ENCODE results near the gene CD4.

CD4 gene

DNA sequence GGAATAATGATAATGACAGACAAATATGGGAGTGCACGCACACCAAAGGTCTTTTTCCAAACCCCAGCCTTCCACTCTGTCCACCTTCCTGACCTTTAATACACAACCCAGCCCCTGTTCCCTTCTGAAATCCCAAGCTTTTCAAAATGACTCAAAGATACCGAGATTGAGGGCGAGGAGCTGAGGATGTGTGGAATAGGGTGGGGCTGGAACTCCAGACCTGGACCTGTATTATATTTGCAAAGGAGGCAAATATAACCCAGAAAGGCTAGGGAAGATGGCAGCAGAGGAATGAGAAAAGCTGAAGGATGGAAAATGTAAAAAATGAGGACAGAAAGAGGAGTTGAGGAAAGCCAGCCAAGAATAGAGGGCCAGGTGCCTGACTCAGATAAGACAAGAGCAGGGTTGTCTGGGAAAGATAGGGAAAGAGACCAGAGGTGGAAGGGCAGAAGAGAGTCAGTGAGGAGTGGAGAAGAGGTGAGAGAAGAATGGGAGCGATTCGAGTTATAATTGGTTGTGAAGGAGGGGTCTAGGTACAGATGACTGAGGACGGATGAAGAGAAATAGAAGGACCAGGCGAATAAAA is 24.2 kb upstream of the CD4 start:
- peak overlapping the region; percentile 80 for H3K27ac ChIP-seq (ENCODE audit: insufficient read depth, low read depth, low read length, poor library complexity, severe bottlenecking)
- H3K4me1 ChIP-seq (ENCODE audit: control insufficient read depth, insufficient read depth, low read length): peaks cover 31% of the 10 kb centered on the region
- H3K9me3 ChIP-seq (ENCODE audit: control insufficient read depth, low read length): no peaks in the 10 kb centered on the region
- WGBS, 2 experiments: 33% methylated on average over 7 of the region's 7 CpGs
- peaks cover 8% of the 10 kb centered on the region for H3K36me3 ChIP-seq (ENCODE audit: control insufficient read depth, insufficient read depth, low read length)
- H3K27me3 ChIP-seq (ENCODE audit: control insufficient read depth, insufficient read depth, low read length, poor library complexity, severe bottlenecking): no peaks in the 10 kb centered on the region
- H3K4me3 ChIP-seq (ENCODE audit: insufficient read depth, low read depth, low read length): peak overlapping the region; percentile 92

- H3K27ac ChIP-seq (ENCODE audit: insufficient read depth, low read depth, low read length, poor library complexity, severe bottlenecking): peak within 1 kb of the TSS; percentile 80
- 0 to 1% methylated on average over 59 to 63 of the region's 63 CpGs for WGBS, 2 experiments
- peaks cover 14% of the 10 kb centered on the region for H3K36me3 ChIP-seq (ENCODE audit: control insufficient read depth, insufficient read depth, low read length)
- no peaks in the 10 kb centered on the region for H3K27me3 ChIP-seq (ENCODE audit: control insufficient read depth, insufficient read depth, low read length, poor library complexity, severe bottlenecking)
- H3K9me3 ChIP-seq (ENCODE audit: control insufficient read depth, low read length): no peaks in the 10 kb centered on the region
- peak within 1 kb of the TSS; percentile 92 for H3K4me3 ChIP-seq (ENCODE audit: insufficient read depth, low read depth, low read length)
- H3K4me1 ChIP-seq (ENCODE audit: control insufficient read depth, insufficient read depth, low read length): peaks cover 37% of the 10 kb centered on the region
Observed at GRCh38 chr12:6765634-6766581, 23.4 kb upstream of the CD4 start, which contains the start of gene PTMS. PTMS (plus strand) TSS chr12:6766363; CDS start chr12:6766706, 343 bp downstream.

- peaks cover 23% of the 10 kb centered on the region for H3K36me3 ChIP-seq (ENCODE audit: control insufficient read depth, insufficient read depth, low read length)
- no peaks in the 10 kb centered on the region for H3K27me3 ChIP-seq (ENCODE audit: control insufficient read depth, insufficient read depth, low read length, poor library complexity, severe bottlenecking)
- no peaks in the 10 kb centered on the region for H3K9me3 ChIP-seq (ENCODE audit: control insufficient read depth, low read length)
- peaks cover 37% of the 10 kb centered on the region for H3K4me1 ChIP-seq (ENCODE audit: control insufficient read depth, insufficient read depth, low read length)
- peak overlapping the region; percentile 92 for H3K4me3 ChIP-seq (ENCODE audit: insufficient read depth, low read depth, low read length)
- WGBS, 2 experiments: 0% methylated on average over 88 of the region's 88 CpGs
- H3K27ac ChIP-seq (ENCODE audit: insufficient read depth, low read depth, low read length, poor library complexity, severe bottlenecking): peak overlapping the region; percentile 50
Observed at GRCh38 chr12:6766651-6767349, 22.5 kb upstream of the CD4 start.

GRCh38 chr12:6767353-6768319 is 21.7 kb upstream of the CD4 start:
- Histone ChIP-seq H3K4me1 (ENCODE audit: control insufficient read depth, insufficient read depth, low read length) (peaks cover 41% of the 10 kb centered on the region), H3K27me3 (ENCODE audit: control insufficient read depth, insufficient read depth, low read length, poor library complexity, severe bottlenecking) (peaks cover 2% of the 10 kb centered on the region), H3K4me3 (ENCODE audit: insufficient read depth, low read depth, low read length) (peak overlapping the region; percentile 92), H3K27ac (ENCODE audit: insufficient read depth, low read depth, low read length, poor library complexity, severe bottlenecking) (peak overlapping the region; percentile 50), H3K9me3 (ENCODE audit: control insufficient read depth, low read length) (no peaks in the 10 kb centered on the region), H3K36me3 (ENCODE audit: control insufficient read depth, insufficient read depth, low read length) (peaks cover 23% of the 10 kb centered on the region)
- 1 to 2% methylated on average over 41 to 42 of the region's 44 CpGs for WGBS, 2 experiments

DNA sequence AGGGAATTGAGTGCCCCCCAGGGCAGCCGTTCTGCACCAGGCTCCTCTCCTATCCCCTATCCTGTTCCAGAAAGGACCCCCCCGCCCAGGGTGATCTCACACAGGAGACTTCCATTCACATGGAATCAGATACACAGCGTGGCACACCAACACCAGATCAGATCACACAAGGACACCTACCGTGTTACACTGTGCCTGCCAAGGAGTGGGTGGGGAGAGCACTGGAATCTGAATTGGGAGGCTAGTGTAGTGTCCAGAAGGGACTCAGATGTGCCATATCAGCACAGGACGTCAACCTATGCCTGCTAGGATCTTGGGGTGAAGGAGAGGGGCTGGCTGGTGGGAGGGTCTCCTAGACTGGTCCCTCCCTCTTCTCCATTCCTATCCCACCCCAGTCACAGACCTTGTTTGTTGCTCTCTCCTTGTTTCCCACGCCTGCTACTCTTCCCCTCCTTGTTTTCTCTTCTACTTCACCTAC is 20.9 kb upstream of the CD4 start:
- Histone ChIP-seq H3K4me1 (ENCODE audit: control insufficient read depth, insufficient read depth, low read length) (peaks cover 43% of the 10 kb centered on the region), H3K36me3 (ENCODE audit: control insufficient read depth, insufficient read depth, low read length) (peaks cover 23% of the 10 kb centered on the region), H3K27ac (ENCODE audit: insufficient read depth, low read depth, low read length, poor library complexity, severe bottlenecking) (peak overlapping the region; percentile 94), H3K27me3 (ENCODE audit: control insufficient read depth, insufficient read depth, low read length, poor library complexity, severe bottlenecking) (peaks cover 10% of the 10 kb centered on the region), H3K9me3 (ENCODE audit: control insufficient read depth, low read length) (no peaks in the 10 kb centered on the region), H3K4me3 (ENCODE audit: insufficient read depth, low read depth, low read length) (peak overlapping the region; percentile 92)
- 1% methylated on average over 6 of the region's 6 CpGs for WGBS, 2 experiments

DNA sequence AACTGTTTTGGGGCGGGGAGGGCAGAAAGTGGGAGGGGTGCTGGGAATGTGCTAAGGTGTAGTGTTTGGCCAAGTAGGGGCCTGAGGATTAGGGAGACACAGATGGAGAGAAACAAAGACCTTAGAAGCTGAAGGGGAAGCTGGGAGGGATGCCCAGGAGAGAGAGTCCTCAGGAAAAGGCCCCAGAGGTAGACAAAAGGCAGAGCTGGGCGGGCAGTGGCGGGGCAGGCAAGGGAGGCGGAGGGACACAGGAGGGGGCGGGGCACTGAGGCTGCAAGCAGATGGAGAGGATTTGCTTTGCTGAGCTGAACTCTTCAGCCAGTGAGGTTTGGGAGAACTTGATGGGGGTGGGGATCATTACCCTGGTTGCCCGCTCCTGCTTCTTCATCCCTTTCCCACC is 20.3 kb upstream of the CD4 start:
- Histone ChIP-seq H3K27ac (ENCODE audit: insufficient read depth, low read depth, low read length, poor library complexity, severe bottlenecking) (peak overlapping the region; percentile 94), H3K4me1 (ENCODE audit: control insufficient read depth, insufficient read depth, low read length) (peaks cover 38% of the 10 kb centered on the region), H3K9me3 (ENCODE audit: control insufficient read depth, low read length) (no peaks in the 10 kb centered on the region), H3K36me3 (ENCODE audit: control insufficient read depth, insufficient read depth, low read length) (peaks cover 23% of the 10 kb centered on the region), H3K27me3 (ENCODE audit: control insufficient read depth, insufficient read depth, low read length, poor library complexity, severe bottlenecking) (peaks cover 15% of the 10 kb centered on the region), H3K4me3 (ENCODE audit: insufficient read depth, low read depth, low read length) (peak overlapping the region; percentile 92)
- WGBS, 2 experiments: 3 to 4% methylated on average over 5 to 6 of the region's 6 CpGs

DNA sequence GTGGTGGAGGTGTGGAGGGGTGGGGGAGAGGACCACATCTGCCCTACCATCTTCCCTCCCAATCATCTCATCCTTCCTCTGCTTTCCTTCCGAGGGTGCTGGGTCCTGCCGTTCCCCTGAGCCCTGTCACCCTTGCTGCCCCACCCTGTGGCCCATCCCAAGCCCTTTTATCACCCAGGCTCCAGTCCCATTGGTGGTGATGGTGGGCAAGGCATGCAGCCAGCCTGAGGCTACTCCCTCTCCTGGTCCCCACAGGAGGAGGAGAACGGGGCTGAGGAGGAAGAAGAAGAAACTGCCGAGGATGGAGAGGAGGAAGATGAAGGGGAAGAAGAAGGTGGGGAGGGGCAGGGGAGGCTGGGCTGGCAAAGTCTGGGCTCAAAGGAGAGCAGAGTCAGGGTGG is 19.7 kb upstream of the CD4 start:
- H3K27me3 ChIP-seq (ENCODE audit: control insufficient read depth, insufficient read depth, low read length, poor library complexity, severe bottlenecking): peaks cover 21% of the 10 kb centered on the region
- peaks cover 27% of the 10 kb centered on the region for H3K36me3 ChIP-seq (ENCODE audit: control insufficient read depth, insufficient read depth, low read length)
- peak overlapping the region; percentile 44 for H3K27ac ChIP-seq (ENCODE audit: insufficient read depth, low read depth, low read length, poor library complexity, severe bottlenecking)
- H3K4me3 ChIP-seq (ENCODE audit: insufficient read depth, low read depth, low read length): peak overlapping the region; percentile 92
- WGBS, 2 experiments: 80 to 91% methylated on average over 4 of the region's 4 CpGs
- no peaks in the 10 kb centered on the region for H3K9me3 ChIP-seq (ENCODE audit: control insufficient read depth, low read length)
- H3K4me1 ChIP-seq (ENCODE audit: control insufficient read depth, insufficient read depth, low read length): peaks cover 38% of the 10 kb centered on the region

- H3K27me3 ChIP-seq (ENCODE audit: control insufficient read depth, insufficient read depth, low read length, poor library complexity, severe bottlenecking): peaks cover 21% of the 10 kb centered on the region
- H3K4me1 ChIP-seq (ENCODE audit: control insufficient read depth, insufficient read depth, low read length): peaks cover 35% of the 10 kb centered on the region
- peak overlapping the region; percentile 92 for H3K4me3 ChIP-seq (ENCODE audit: insufficient read depth, low read depth, low read length)
- no peaks in the 10 kb centered on the region for H3K9me3 ChIP-seq (ENCODE audit: control insufficient read depth, low read length)
- peak overlapping the region; percentile 44 for H3K27ac ChIP-seq (ENCODE audit: insufficient read depth, low read depth, low read length, poor library complexity, severe bottlenecking)
- 94 to 96% methylated on average over 12 of the region's 12 CpGs for WGBS, 2 experiments
- H3K36me3 ChIP-seq (ENCODE audit: control insufficient read depth, insufficient read depth, low read length): peaks cover 31% of the 10 kb centered on the region
Observed at GRCh38 chr12:6770094-6770493, 19.2 kb upstream of the CD4 start.

DNA sequence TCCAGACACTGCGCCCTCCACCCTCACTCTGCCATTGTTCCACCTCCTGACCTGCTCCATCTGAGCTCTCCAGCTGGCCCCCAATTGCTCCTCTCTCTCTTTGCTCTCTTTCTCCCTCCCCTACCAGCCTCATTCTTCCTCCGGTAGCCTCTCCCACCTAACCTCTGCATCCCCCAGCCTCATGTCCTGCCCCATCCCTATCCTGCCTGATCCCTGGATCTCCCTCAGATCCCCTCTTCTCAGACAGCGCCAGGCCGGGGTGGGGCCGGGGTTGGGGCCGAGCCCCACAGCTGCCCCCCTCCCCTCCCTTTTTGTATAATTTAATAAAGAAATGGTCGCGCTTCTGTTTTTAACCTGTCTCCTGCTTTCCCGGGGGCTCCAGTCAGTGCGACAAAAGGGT is 18.7 kb upstream of the CD4 start:
- Histone ChIP-seq H3K4me3 (ENCODE audit: insufficient read depth, low read depth, low read length) (no peak overlapping the region), H3K27me3 (ENCODE audit: control insufficient read depth, insufficient read depth, low read length, poor library complexity, severe bottlenecking) (peaks cover 21% of the 10 kb centered on the region), H3K4me1 (ENCODE audit: control insufficient read depth, insufficient read depth, low read length) (peaks cover 32% of the 10 kb centered on the region), H3K27ac (ENCODE audit: insufficient read depth, low read depth, low read length, poor library complexity, severe bottlenecking) (no peak overlapping the region), H3K9me3 (ENCODE audit: control insufficient read depth, low read length) (no peaks in the 10 kb centered on the region), H3K36me3 (ENCODE audit: control insufficient read depth, insufficient read depth, low read length) (peaks cover 36% of the 10 kb centered on the region)
- 84 to 88% methylated on average over 8 to 10 of the region's 10 CpGs for WGBS, 2 experiments

Data from ectodermal cell (in vitro differentiated cells).